Esophagus muscularis mucosa (tissue), 4 donors: ENCODE measurements around the gene EEIG1. TPM values are rescaled to one million over a fixed set of nuclear protein-coding genes. Genes with fewer than 3 reads are reported as not detected.

Experiments used
- DNase-seq: peaks from one replicate; pipeline ENCODE4 v3.0.0-alpha.2; 2017; ENCODE audit errors: extremely low spot score
- H3K27ac ChIP-seq, 4 donors: fragments of 200-600 bp; sonication (generic); replicated peaks in 1 of 4; 1 replicate in 3 of 4; 2 replicates in 1 of 4; pipeline ENCODE4 v1.5.1; 2016 to 2019; ENCODE audit warnings: mild to moderate bottlenecking in 1 of 4
- H3K27me3 ChIP-seq, 4 donors: fragments of 200-600 bp; sonication (generic); one replicate each; pipeline versions ENCODE4 v1.5.1 to v1.6.0; 2016 to 2019
- H3K36me3 ChIP-seq, 4 donors: fragments of 200-600 bp; sonication (generic); one replicate each; pipeline ENCODE4 v1.5.1; 2016 to 2019
- H3K4me1 ChIP-seq, 4 donors: fragments of 200-600 bp; sonication (generic); one replicate each; pipeline ENCODE4 v1.5.1; 2016 to 2019
- H3K4me3 ChIP-seq, 4 donors: fragments of 200-600 bp; sonication (generic); 1 replicate in 2 of 4; 2 replicates in 2 of 4; pipeline ENCODE4 v1.5.1; 2016 to 2019; ENCODE audit warnings: mild to moderate bottlenecking in 4 of 4, moderate library complexity in 1 of 4
- H3K9me3 ChIP-seq, 4 donors: fragments of 200-600 bp; sonication (generic); 1 replicate in 3 of 4; 2 replicates in 1 of 4; pipeline ENCODE4 v1.5.1; 2016 to 2019
- EP300 ChIP-seq: sonication (generic); formaldehyde crosslinking; IDR thresholded peaks from one replicate; pipeline ENCODE4 v1.6.1; 2017; ENCODE audit warnings: antibody characterized with exemption
- POLR2A ChIP-seq: fragments of 450-650 bp; IDR thresholded peaks from one replicate; pipeline ENCODE4 v1.6.1; 2017; ENCODE audit warnings: antibody characterized with exemption, moderate library complexity, mild to moderate bottlenecking, low read depth
- POLR2AphosphoS5 ChIP-seq, 2 donors: sonication (generic); formaldehyde crosslinking; IDR thresholded peaks; one replicate each; pipeline ENCODE4 v1.6.1; 2017; ENCODE audit warnings: antibody characterized with exemption in 2 of 2
- WGBS: methylation state at CpG from one replicate; pipeline ENCODE4 v1.1.5; 2018; 5-methylcytosine and 5-hydroxymethylcytosine counted together
- intact Hi-C: fragments of 100-400 bp; cut with DNase I; formaldehyde crosslinking; loops from one replicate; pipeline ENCODE4 v1.15.1; 2023
- total RNA-seq, 4 donors: library from RNA; depleted of rRNA; stranded (reverse); fragments of >200 nt; gene quantifications; one replicate each; pipeline versions ENCODE4 v1.1.0 to v1.2.1, GENCODE V29; 2016
- TF ChIP-seq, protein P1 (sequence below), 3 experiments: fragments of 200-600 bp in 2 of 3; fragments of 450-650 bp in 1 of 3; sonication (generic) in 2 of 3; IDR thresholded peaks; one replicate each; pipeline ENCODE4 v1.5.1; 2017 to 2019; ENCODE audit warnings: antibody characterized with exemption in 3 of 3, mild to moderate bottlenecking in 2 of 3, moderate library complexity in 1 of 3

EEIG1 gene
- total RNA-seq, 4 donors from 2014 or later = 12.4 to 29.5 (median 20.0) TPM

DNA sequence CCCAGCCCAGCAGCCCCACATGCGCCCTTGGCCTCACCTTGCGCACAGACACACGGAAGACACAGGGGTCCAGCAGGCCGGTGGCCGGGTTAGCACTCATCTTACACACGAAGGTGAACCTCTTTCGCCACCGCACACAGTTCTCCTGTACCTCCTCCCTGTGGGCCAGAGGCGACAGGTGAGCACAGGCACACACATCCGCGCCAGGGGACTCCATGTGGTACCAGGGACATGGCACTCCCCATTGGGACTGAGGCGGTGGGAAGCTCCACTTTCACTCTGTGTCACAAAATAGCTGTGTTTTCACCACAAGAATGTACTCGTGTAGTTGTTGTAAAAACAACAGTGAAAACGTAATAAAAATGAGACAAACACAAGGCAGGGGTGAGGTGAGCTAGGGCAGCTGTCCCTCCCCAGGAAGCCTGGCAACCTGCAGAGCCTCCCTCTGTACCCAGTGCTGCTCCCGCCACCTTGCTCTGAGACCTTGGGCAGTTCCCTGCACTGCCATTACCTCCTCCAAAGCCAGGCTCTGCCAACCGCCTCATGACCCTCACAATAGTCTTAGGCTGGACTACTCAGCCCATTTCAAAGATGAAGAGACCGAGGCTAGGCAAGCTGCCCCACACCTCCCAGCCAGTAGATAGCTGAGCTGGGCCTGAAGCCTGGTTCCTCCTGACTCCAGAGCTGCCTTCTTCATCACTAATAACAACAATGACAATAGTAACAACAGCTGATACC, 26.9 kb downstream of the EEIG1 start:
- TF ChIP-seq, protein P1, sequence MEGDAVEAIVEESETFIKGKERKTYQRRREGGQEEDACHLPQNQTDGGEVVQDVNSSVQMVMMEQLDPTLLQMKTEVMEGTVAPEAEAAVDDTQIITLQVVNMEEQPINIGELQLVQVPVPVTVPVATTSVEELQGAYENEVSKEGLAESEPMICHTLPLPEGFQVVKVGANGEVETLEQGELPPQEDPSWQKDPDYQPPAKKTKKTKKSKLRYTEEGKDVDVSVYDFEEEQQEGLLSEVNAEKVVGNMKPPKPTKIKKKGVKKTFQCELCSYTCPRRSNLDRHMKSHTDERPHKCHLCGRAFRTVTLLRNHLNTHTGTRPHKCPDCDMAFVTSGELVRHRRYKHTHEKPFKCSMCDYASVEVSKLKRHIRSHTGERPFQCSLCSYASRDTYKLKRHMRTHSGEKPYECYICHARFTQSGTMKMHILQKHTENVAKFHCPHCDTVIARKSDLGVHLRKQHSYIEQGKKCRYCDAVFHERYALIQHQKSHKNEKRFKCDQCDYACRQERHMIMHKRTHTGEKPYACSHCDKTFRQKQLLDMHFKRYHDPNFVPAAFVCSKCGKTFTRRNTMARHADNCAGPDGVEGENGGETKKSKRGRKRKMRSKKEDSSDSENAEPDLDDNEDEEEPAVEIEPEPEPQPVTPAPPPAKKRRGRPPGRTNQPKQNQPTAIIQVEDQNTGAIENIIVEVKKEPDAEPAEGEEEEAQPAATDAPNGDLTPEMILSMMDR (IDR thresholded peaks at IDR 0.05) = no peak
- TF ChIP-seq POLR2A = no peak
- no peak for DNase-seq
- 88% methylated on average over 17 of the region's 17 CpGs for WGBS
- H3K4me3 ChIP-seq = no peak overlapping the region
- H3K36me3 ChIP-seq = peaks cover 0 to 10% (median 0%) of the 10 kb centered on the region in 4 donors
- intact Hi-C loops = no loop called here
- peak overlapping the region; percentile 58 to 75 (median 66) for H3K27ac ChIP-seq
- peaks cover 51 to 73% (median 70%) of the 10 kb centered on the region in 4 donors for H3K4me1 ChIP-seq
- H3K27me3 ChIP-seq = no peaks in the 10 kb centered on the region
- no peaks in the 10 kb centered on the region for H3K9me3 ChIP-seq

DNA sequence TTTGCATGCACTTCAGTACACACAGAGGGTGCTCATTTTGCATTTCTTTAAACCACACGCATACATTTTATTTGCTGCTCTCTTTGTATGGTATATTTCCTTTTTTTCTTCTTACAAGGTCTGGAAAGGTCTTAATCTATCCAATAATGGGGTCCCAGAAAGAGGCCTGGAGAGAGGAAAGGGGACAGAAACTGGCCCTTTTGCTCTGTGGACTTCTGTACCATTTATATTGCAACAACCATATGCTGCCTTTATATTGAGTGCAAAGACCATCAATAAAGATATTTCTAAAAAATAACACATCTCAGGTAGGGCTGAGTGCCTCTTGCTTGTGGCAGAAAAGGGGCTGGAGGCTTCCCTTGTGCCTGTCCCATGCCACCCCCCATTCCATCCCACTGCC, 27.6 kb downstream of the EEIG1 start:
- Histone ChIP-seq H3K9me3 (no peaks in the 10 kb centered on the region), H3K36me3 (peaks cover 0 to 14% (median 0%) of the 10 kb centered on the region in 4 donors), H3K27me3 (no peaks in the 10 kb centered on the region), H3K4me3 (no peak overlapping the region), H3K27ac (peak overlapping the region in 2 of 4 donors; percentile 69 to 75), H3K4me1 (peaks cover 54 to 77% (median 75%) of the 10 kb centered on the region in 4 donors)
- TF ChIP-seq POLR2AphosphoS5 (IDR thresholded peaks at IDR 0.05) (no peak), POLR2A (no peak), EP300 (no peak)
- TF ChIP-seq, protein P1 (IDR thresholded peaks at IDR 0.05) = no peak
- no peak for DNase-seq
- 97% methylated on average over 1 of the region's 1 CpG for WGBS
- intact Hi-C loops = no loop called here

DNA sequence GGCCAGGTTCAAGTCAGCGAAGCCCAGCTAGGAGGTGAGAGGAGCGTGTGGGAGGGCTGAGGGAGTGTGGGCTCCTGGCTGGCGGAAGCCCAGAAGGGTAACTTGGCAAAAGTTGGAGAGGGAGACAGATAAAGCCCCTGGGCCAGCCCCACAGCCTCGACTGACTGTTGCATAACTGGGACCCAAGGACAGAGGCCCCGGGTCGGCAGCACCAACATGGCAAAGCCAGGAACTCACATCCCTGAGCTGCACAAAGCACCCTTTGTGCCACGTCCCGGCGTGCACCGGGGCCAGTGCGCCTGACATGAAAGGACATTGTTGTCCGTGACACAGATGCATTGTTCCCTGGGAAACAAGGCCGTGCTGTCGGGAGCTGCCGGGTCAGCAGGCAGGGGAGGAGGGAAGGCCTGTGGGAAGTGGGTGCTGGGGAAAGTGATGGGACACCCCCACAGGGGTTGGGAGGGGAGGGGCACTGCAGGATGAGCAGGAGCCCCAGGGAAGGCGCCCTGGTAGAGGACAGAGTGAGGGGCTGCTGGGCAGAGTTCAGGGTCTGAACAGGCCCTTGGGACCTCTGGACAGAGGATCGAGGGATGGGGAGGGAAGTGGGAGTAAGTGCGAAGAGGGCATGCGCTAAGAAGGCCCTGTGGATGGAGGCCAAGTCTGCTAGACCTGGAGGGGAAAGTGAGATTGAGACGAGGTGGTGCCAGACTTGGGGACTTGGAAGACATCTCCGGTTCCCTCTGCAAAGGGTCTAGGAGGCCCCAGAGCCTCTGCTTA, 30.1 kb downstream of the EEIG1 start:
- TF ChIP-seq POLR2AphosphoS5 (IDR thresholded peaks at IDR 0.05) (peak; percentile 58 to 79), POLR2A (no peak), EP300 (no peak)
- TF ChIP-seq, protein P1 (IDR thresholded peaks at IDR 0.05) = no peak
- DNase-seq = no peak

DNA sequence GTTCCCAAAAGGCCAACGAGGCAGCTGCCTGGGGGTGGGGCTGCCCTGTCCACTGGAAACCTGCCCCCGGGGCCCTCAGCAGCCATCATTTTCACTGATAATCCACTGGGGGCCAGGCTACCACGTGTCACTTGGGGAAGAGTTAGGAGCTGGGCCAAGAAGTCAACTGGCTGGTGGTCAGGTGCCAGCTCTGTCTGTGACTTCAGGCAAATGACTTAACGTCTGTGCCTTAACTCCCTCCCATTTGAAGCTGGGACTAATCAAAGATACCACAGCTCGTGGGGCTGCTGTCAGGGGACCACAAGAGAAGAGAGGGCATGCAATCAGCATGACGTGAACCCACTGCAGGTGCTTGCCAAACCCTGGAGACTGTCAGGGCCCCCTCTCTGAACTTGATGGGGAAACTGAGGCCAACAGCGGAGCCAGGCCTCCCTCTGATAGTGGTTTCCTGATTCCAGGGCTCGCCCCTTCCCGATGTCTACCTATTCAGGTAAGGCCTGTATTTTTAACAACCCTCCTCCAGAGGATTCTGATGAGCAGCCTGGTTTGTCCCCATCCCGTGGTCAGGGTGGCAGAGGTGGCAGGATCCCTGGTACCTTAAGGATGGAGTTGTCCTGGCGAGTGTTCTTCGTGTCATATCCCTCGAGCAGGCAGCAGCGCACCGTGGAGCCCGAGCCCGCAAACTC, 30.8 kb downstream of the EEIG1 start:
- WGBS = 84% methylated on average over 13 of the region's 17 CpGs
- no peak for DNase-seq
- no peaks in the 10 kb centered on the region for H3K27me3 ChIP-seq
- no peak for TF ChIP-seq POLR2AphosphoS5 (IDR thresholded peaks at IDR 0.05)
- no peak for TF ChIP-seq POLR2A
- TF ChIP-seq, protein P1 (IDR thresholded peaks at IDR 0.05) = no peak
- TF ChIP-seq EP300 = no peak
- no peaks in the 10 kb centered on the region for H3K9me3 ChIP-seq
- H3K4me3 ChIP-seq = peak overlapping the region in 2 of 4 donors; percentile 2 to 12
- intact Hi-C loops = no loop called here
- peak overlapping the region; percentile 56 to 65 (median 60) for H3K27ac ChIP-seq
- H3K36me3 ChIP-seq = peaks cover 6 to 34% (median 12%) of the 10 kb centered on the region in 4 donors
- H3K4me1 ChIP-seq = peaks cover 60 to 80% (median 78%) of the 10 kb centered on the region in 4 donors

More for the DNA sequence above, 30.1 kb downstream of the EEIG1 start:
- H3K36me3 ChIP-seq = peaks cover 0 to 27% (median 5%) of the 10 kb centered on the region in 4 donors
- intact Hi-C loops = no loop called here
- H3K27me3 ChIP-seq = no peaks in the 10 kb centered on the region
- H3K4me3 ChIP-seq = peak overlapping the region in 2 of 4 donors; percentile 2 to 12
- H3K9me3 ChIP-seq = no peaks in the 10 kb centered on the region
- H3K4me1 ChIP-seq = peaks cover 64 to 83% (median 81%) of the 10 kb centered on the region in 4 donors
- WGBS = 64% methylated on average over 19 of the region's 21 CpGs
- peak overlapping the region; percentile 56 to 65 (median 60) for H3K27ac ChIP-seq
